Mesenteric fat pad (tissue), 1 donor: ENCODE data around the gene ODAD3. TPM values are rescaled to one million over a fixed set of nuclear protein-coding genes. Genes with fewer than 3 reads are reported as not detected.
"Not testable (repeated sequence)": the region's sequence is repeated elsewhere in the genome, so short reads cannot be mapped to it uniquely, and the experiment has no call there.

Experiments used
- DNase-seq: peaks from one replicate; pipeline ENCODE4 v3.0.0-alpha.2; 2020; ENCODE audit warnings: low spot score
- long read RNA-seq: library from polyadenylated mRNA; unstranded; transcript quantifications from one replicate; pipeline ENCODE4 v2.0.0, GENCODE V29; 2020
- total RNA-seq: library from RNA; stranded (reverse); fragmentation: NEBNext Ultra II Directional; extraction: Animal tissue kit (Norgen Biotek cat#: 25700); gene quantifications from one replicate; pipeline ENCODE4 v1.2.1, GENCODE V29; 2021
- donor health status: DM: yes; HTN: yes; CAD: no.

ODAD3 gene
- 0.35 TPM for total RNA-seq
- long read RNA-seq: 0 reads

- peak; percentile 99 for DNase-seq
These were observed at the start of gene ODAD3, which contains the start of gene PRKCSH for GRCh38 chr19:11435057-11435832. Gene ODAD3, minus strand, starts transcription at chr19:11435121. Its CDS starts 105 bp downstream, at chr19:11435016. Gene PRKCSH, plus strand, starts transcription at chr19:11435635. Its CDS starts 483 bp downstream, at chr19:11436118.

- no peak for DNase-seq
These were observed 48.6 kb upstream of the ODAD3 start for GRCh38 chr19:11483366-11484111.

- DNase-seq: peak; percentile 94
These were observed 47.6 kb upstream of the ODAD3 start for GRCh38 chr19:11482384-11483050.

- DNase-seq: no peak
These were observed 46.8 kb upstream of the ODAD3 start for GRCh38 chr19:11481534-11482383.

- no peak for DNase-seq
These were observed 46.0 kb upstream of the ODAD3 start, which contains the start of gene ELAVL3 for GRCh38 chr19:11480715-11481533. Gene ELAVL3, minus strand, starts transcription at chr19:11481046. Its CDS starts 438 bp downstream, at chr19:11480608.

- no peak for DNase-seq
These were observed 45.2 kb upstream of the ODAD3 start for GRCh38 chr19:11479898-11480714.

- DNase-seq: no peak
These were observed 44.4 kb upstream of the ODAD3 start for GRCh38 chr19:11479090-11479897.

- DNase-seq: no peak
These were observed 43.5 kb upstream of the ODAD3 start for GRCh38 chr19:11478167-11479089.

- no peak for DNase-seq
These were observed 40.9 kb upstream of the ODAD3 start for GRCh38 chr19:11475861-11476260.

- not testable (repeated sequence) for DNase-seq
These were observed 40.4 kb upstream of the ODAD3 start for GRCh38 chr19:11475343-11475742.

GRCh38 chr19:11473725-11474124 lies 38.8 kb upstream of the ODAD3 start:
- DNase-seq: no peak

- not testable (repeated sequence) for DNase-seq
These were observed 33.4 kb upstream of the ODAD3 start for GRCh38 chr19:11468266-11468845.

GRCh38 chr19:11465600-11465999 lies 30.7 kb upstream of the ODAD3 start:
- no peak for DNase-seq

- no peak for DNase-seq
These were observed 29.7 kb upstream of the ODAD3 start for GRCh38 chr19:11464333-11465265.

GRCh38 chr19:11463391-11463790 lies 28.5 kb upstream of the ODAD3 start:
- DNase-seq: no peak
